Measurements from ENCODE around the gene RABL3. TPM values are rescaled to one million over a fixed set of nuclear protein-coding genes. Genes with fewer than 3 reads are reported as not detected.

Gene RABL3
- total RNA-seq, 2 experiments from 2014 or later: 35.5 to 37.8 TPM

DNA sequence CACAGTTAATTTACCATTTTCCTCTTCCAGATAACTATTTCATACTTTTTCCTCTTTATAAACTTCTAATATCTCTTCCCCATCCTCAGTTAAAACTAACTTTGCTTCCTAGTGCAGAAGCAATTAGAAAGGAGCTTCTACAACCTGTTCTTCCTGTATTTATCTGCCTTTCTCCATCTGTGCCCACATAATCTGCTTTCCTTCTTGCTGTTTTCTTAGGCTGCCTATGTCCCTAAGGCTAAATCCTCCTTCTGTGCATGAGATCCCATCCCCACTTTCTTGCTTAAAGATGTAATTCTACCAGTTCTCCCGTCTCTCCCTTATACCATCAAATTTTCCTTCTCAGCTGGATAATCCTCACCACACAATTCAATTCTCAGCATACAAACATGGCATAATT lies 31.9 kb downstream of the RABL3 start:
- Mint-ChIP-seq H3K4me3 (no peak overlapping the region), H3K27ac (no peak overlapping the region), H3K4me1 (peaks cover 7% of the 10 kb centered on the region), H3K27me3 (no peaks in the 10 kb centered on the region), H3K36me3 (ENCODE audit: low read depth) (peaks cover 21% of the 10 kb centered on the region), H3K9me3 (ENCODE audit: low read depth) (no peaks in the 10 kb centered on the region)
- POLR2A ChIA-PET: no interaction called here
- intact Hi-C loops (cut with DNase I, micrococcal nuclease): no loop called here
- DNase-seq (no peak), ATAC-seq (no peak)
- CTCF ChIA-PET: interaction anchor here (0.6 to 1.3 kb wide), 2 partner anchors 11 to 733 kb away, joined by 3 to 4 read pairs; no protein-coding TSS in a partner anchor

DNA sequence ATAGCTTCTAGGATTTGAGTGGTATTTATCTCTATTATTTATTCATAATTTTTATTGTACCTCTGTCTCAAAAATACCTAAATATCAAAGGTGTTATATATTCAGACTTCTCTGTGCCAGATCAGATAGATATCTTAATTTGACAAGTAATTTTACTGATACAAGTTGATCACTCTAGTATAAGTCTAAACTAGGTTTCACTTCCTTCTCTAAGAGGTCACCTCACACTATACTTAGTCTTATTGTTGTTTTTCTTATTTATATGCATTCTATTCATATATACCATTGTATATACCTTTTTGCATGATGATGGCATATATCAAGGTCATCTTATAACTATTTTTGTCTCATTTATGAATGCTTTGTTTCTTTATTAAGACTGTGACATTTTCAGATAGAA lies 33.9 kb downstream of the RABL3 start:
- H3K4me1 Mint-ChIP-seq: peaks cover 4% of the 10 kb centered on the region
- POLR2A ChIA-PET: no interaction called here

DNA sequence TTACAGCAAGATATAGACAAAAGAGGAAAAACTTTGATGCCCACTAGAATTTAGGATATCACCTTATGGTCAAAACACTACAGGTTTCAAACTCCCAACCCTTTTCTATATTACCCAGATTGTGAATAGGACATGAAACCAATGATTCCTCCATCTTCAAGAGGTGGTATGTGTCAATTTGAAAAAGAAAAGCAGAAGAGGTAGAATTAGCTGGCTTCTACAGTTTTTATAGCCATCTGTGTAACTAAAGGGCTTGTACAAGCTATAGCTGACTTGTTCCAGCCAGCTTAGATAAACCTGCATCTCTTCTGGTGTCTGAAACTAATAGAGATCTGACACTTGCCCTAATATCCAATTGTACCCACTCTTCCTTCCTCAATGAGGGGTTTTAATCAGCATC lies 35.4 kb downstream of the RABL3 start:
- Mint-ChIP-seq H3K27ac (no peak overlapping the region), H3K4me3 (no peak overlapping the region), H3K9me3 (ENCODE audit: low read depth) (peaks cover 9% of the 10 kb centered on the region), H3K27me3 (no peaks in the 10 kb centered on the region), H3K36me3 (ENCODE audit: low read depth) (peaks cover 39% of the 10 kb centered on the region), H3K4me1 (no peaks in the 10 kb centered on the region)
- DNase-seq (no peak), ATAC-seq (no peak)
- POLR2A ChIA-PET: no interaction called here
- intact Hi-C loops (cut with DNase I, micrococcal nuclease): no loop called here
- CTCF ChIA-PET: no interaction called here

More for the DNA sequence above, 33.9 kb downstream of the RABL3 start:
- DNase-seq (no peak), ATAC-seq (no peak)
- Mint-ChIP-seq H3K27me3 (no peaks in the 10 kb centered on the region), H3K4me3 (no peak overlapping the region), H3K9me3 (ENCODE audit: low read depth) (peaks cover 7% of the 10 kb centered on the region), H3K36me3 (ENCODE audit: low read depth) (peaks cover 30% of the 10 kb centered on the region), H3K27ac (no peak overlapping the region)
- intact Hi-C loops (cut with DNase I, micrococcal nuclease): no loop called here
- CTCF ChIA-PET: no interaction called here

DNA sequence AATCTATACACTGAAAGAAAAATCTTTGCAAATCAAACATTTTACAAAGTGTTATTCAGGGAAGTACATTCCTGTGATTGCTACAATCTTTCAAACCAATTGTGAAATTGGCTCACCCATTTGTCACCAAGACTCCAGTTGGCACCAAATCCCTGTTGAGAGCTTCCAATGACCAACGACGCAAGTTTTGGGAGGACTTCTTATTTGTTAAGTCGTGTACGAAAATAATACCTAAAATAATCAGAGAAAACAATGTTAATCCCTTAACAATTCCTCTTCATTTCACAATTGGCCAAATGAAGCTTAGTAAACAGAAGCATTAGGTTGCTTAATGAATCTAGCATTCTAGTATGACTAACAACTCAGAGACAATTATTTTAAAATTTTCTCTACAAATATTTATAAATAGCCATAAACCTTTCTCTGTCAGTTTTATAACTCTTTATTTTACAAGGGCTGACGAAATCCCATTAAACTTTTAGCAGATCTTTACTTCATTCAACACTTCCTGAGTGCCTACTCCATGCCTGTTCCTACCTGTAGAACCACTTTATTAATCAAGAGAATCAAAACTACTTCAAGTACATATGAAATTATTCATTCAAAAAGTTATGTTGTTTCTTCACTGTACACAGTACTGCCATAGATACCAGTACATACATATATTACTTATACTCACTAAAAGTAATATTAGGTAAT lies 36.3 kb downstream of the RABL3 start:
- peaks cover 39% of the 10 kb centered on the region for H3K36me3 Mint-ChIP-seq (ENCODE audit: low read depth)
- ChIA-PET CTCF (no interaction called here), POLR2A (no interaction called here)
- intact Hi-C loops (cut with DNase I, micrococcal nuclease): no loop called here
- peaks cover 9% of the 10 kb centered on the region for H3K9me3 Mint-ChIP-seq (ENCODE audit: low read depth)
- no peaks in the 10 kb centered on the region for H3K27me3 Mint-ChIP-seq
- ATAC-seq (no peak), DNase-seq (no peak)
- H3K27ac Mint-ChIP-seq: no peak overlapping the region
- no peak overlapping the region for H3K4me3 Mint-ChIP-seq
- H3K4me1 Mint-ChIP-seq: no peaks in the 10 kb centered on the region

DNA sequence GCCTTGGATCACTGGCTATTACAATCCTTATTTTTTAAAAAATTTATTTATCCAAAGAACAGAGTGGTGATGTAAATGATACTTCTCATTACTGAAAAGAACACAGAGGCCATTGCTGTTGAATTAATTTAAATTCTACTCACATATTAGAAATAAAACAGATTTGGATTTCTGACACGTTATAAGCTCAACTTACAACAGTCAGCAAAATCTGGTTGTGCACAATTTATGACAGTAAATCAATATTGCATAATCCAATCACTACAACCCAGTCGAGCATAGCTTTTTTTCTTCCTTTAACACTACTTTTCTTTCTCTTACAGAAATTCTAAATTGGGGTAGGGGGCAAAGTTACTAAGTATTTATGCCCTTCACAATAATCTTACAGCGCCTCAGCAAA lies 43.0 kb downstream of the RABL3 start:
- Mint-ChIP-seq H3K27ac (no peak overlapping the region), H3K36me3 (ENCODE audit: low read depth) (peaks cover 27% of the 10 kb centered on the region), H3K9me3 (ENCODE audit: low read depth) (peaks cover 8% of the 10 kb centered on the region), H3K4me3 (no peak overlapping the region), H3K27me3 (no peaks in the 10 kb centered on the region), H3K4me1 (no peaks in the 10 kb centered on the region)
- CTCF ChIA-PET: interaction anchor here (0.6 to 1.7 kb wide), 3 partner anchors 11 to 628 kb away, joined by 3 to 4 read pairs (median 3); no protein-coding TSS in a partner anchor
- ATAC-seq (no peak), DNase-seq (no peak)
- intact Hi-C loops (cut with DNase I, micrococcal nuclease): no loop called here
- POLR2A ChIA-PET: no interaction called here

DNA sequence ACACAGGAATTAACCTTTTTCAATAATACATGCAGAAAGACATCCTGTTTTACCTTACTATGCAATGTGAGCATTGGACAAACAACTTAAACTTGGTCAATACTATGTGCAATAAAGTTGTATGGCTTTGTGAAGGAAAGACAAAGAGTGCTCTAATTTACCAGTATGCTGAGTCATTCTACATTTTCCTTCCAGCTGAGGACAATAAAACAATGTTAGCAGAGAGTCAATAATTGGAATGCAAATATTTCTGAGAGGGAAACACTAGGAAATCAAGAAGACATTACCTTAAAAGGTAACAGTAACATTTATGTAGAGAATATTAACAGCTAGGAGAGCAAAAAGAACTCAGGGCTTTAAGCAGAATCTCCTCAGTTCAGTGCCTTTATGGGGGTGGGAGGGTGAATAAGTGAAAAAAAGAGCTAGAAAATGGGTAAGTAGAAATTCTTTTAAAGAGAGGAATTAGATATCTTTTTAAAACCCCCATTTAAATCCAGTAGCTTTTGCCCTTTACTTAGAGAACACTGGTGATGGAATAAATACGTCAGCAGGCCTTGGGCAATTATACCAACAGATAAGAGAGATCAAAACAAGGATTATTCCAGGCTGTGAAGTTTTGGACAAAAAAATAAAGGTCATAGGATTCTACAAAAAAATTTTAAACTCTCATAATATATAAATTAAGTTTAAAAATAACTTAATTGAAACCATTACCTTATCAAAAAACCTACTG lies 48.7 kb downstream of the RABL3 start:
- H3K9me3 Mint-ChIP-seq (ENCODE audit: low read depth): no peaks in the 10 kb centered on the region
- no peak overlapping the region for H3K27ac Mint-ChIP-seq
- DNase-seq: no peak
- intact Hi-C loops (cut with DNase I, micrococcal nuclease): no loop called here
- ATAC-seq: no peak
- POLR2A ChIA-PET: no interaction called here
- peaks cover 2% of the 10 kb centered on the region for H3K4me1 Mint-ChIP-seq
- peaks cover 14% of the 10 kb centered on the region for H3K36me3 Mint-ChIP-seq (ENCODE audit: low read depth)
- H3K27me3 Mint-ChIP-seq: no peaks in the 10 kb centered on the region
- CTCF ChIA-PET: interaction anchor here (1.0 kb wide), 1 partner anchor 9 kb away, joined by 3 read pairs; no protein-coding TSS in a partner anchor
- no peak overlapping the region for H3K4me3 Mint-ChIP-seq

DNA sequence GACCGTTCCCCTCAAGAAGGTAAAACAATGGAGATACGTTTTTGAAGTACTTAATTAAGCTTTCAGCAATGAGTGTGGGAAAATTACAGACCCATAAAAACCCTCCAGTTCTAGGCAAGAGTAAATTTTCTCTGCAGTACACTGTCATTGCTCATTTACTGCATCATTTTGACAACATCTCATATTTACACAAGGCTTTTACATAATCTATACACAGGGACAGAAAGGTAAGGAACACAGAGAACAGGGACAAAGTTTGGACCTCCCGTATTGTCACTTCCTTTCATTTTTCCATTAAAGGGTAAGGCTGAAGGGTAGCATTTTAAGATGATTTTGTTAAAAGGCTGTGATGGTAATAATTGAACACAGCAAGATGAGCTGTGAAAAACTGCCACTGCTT lies 52.9 kb downstream of the RABL3 start:
- Mint-ChIP-seq H3K27ac (no peak overlapping the region), H3K4me3 (no peak overlapping the region), H3K9me3 (ENCODE audit: low read depth) (no peaks in the 10 kb centered on the region), H3K27me3 (no peaks in the 10 kb centered on the region), H3K36me3 (ENCODE audit: low read depth) (peaks cover 10% of the 10 kb centered on the region), H3K4me1 (peaks cover 2% of the 10 kb centered on the region)
- ATAC-seq: no peak
- intact Hi-C loops (cut with DNase I, micrococcal nuclease): no loop called here
- POLR2A ChIA-PET: no interaction called here
- CTCF ChIA-PET: interaction anchor here (1.3 kb wide), 1 partner anchor 11 kb away, joined by 3 read pairs; no protein-coding TSS in a partner anchor
- no peak for DNase-seq

DNA sequence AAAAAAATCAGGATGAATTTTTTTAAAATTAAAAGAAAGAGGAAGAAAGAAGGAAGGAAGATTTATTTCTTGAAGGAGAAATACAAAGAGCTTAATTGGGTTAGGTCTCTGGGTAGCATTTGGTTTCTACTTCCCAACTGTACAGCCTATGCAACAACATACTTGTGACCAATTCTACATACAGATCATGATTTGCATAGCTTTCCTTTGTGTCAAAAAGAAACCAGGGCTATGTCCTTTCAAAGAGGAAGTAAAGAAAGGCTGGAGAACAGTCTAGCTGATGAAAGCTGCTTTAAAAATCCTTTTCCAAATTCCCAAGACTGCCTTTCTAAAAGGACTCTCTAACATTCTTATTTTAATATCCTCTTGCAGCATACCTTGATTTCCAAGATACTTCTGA lies 54.2 kb downstream of the RABL3 start:
- H3K27ac Mint-ChIP-seq: no peak overlapping the region
- intact Hi-C loops (cut with DNase I, micrococcal nuclease): no loop called here
- peaks cover 7% of the 10 kb centered on the region for H3K36me3 Mint-ChIP-seq (ENCODE audit: low read depth)
- DNase-seq (no peak), ATAC-seq (no peak)
- no peak overlapping the region for H3K4me3 Mint-ChIP-seq
- CTCF ChIA-PET: interaction anchor here (0.5 to 1.3 kb wide), 2 partner anchors 12 to 66 kb away, joined by 3 read pairs; no protein-coding TSS in a partner anchor
- H3K27me3 Mint-ChIP-seq: no peaks in the 10 kb centered on the region
- no peaks in the 10 kb centered on the region for H3K4me1 Mint-ChIP-seq
- H3K9me3 Mint-ChIP-seq (ENCODE audit: low read depth): no peaks in the 10 kb centered on the region
- POLR2A ChIA-PET: no interaction called here

DNA sequence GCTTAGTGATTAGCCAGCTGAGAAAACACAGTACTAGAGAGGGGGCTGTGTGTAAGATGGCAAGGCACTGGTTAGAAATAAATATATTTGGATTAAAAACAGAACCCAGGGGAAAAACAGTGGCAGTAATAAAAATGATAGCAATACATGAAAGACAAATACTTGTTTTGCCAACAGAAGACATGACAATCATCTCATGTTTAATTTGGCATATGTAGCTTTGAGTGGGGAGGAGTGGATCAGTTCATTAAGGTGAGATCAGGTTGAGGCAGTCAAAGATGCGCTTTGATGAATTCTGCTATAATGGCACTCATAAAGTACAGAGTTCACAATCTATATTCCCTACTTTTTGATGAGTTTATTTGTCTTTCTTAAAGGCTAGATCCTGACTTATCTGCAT lies 56.9 kb downstream of the RABL3 start:
- no peak for DNase-seq
- no peak for ATAC-seq
- intact Hi-C loops (cut with DNase I, micrococcal nuclease): no loop called here
- POLR2A ChIA-PET: no interaction called here
- Mint-ChIP-seq H3K27me3 (no peaks in the 10 kb centered on the region), H3K4me3 (no peak overlapping the region), H3K36me3 (ENCODE audit: low read depth) (no peaks in the 10 kb centered on the region), H3K27ac (no peak overlapping the region), H3K4me1 (no peaks in the 10 kb centered on the region), H3K9me3 (ENCODE audit: low read depth) (no peaks in the 10 kb centered on the region)
- CTCF ChIA-PET: interaction anchor here (0.7 to 1.4 kb wide), 2 partner anchors 8 to 1034 kb away, joined by 3 read pairs; no protein-coding TSS in a partner anchor

DNA sequence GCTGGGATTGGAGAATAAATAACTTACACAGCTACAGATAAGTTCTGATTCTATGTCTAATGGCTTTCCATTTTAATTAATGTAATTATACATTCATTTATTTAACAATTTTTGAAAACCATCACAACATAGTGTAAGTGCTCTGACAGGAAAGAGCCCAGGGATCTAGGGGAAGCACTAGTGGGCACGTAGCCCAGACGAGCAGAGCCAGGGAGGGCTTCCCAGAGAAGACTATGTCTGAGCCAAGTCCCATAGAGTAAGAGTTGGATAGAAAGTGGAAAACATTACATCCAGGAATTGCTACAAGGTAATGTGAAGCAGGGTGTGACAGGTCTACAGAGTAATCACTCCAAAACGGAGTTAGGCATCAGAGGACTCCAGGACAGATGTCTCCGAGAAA lies 57.4 kb downstream of the RABL3 start:
- Mint-ChIP-seq H3K27ac (no peak overlapping the region), H3K27me3 (no peaks in the 10 kb centered on the region), H3K9me3 (ENCODE audit: low read depth) (no peaks in the 10 kb centered on the region), H3K4me1 (no peaks in the 10 kb centered on the region), H3K36me3 (ENCODE audit: low read depth) (no peaks in the 10 kb centered on the region), H3K4me3 (no peak overlapping the region)
- ChIA-PET CTCF (interaction anchor here (0.7 to 1.4 kb wide), 2 partner anchors 9 to 1035 kb away, joined by 3 read pairs; no protein-coding TSS in a partner anchor), POLR2A (no interaction called here)
- DNase-seq (no peak), ATAC-seq (no peak)
- intact Hi-C loops (cut with DNase I, micrococcal nuclease): no loop called here

DNA sequence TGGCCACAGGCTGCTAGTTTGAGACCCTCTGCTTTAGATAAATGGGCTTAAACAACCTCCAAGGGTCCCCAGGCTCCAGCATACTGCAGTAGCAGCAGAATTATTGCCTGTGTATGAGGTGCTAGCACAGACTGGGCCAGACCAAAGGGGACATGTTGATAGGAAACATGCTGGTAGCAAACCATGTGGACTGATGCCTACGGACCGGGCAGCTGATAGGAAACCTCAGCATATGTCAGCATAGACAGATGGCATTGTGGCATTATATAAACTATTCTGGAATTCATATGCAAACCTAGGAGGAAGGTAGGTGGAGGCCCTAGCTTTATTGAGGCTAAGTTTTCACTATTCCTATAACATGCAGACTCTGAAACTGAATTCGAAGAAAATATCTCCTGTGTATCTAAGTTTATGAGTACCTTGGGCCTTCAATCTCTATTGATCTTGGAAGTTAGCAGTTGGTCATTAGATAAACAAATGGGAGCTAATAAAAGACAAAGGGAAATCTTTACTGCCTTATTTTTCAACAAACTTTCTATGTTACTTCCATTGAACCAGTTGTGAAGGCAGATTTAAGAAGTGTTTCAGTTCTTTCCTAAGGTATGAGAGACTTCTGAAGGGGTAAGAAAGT lies 58.5 kb downstream of the RABL3 start:
- H3K4me3 Mint-ChIP-seq: no peak overlapping the region
- no peaks in the 10 kb centered on the region for H3K4me1 Mint-ChIP-seq

DNA sequence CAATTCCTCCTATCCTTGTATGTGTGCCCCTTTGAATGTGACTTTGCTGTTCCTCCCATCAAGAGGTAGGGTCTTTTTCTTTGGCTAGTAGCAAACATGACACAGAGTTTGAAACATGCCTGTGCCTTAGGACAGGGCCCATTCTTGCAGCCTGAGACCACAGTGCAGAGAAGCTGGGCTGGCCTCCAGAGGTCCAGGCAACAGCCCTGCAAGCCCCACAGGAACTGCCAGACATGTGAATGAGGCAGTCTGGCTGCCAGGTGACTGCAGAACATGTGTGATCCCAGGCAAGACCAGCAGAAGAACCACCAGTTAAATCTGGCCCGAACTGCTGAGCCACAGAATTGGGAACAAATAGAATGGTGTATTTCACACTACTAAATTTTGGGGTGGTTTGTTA lies 59.1 kb downstream of the RABL3 start:
- POLR2A ChIA-PET: no interaction called here
- DNase-seq: no peak
- ATAC-seq: no peak
- Mint-ChIP-seq H3K9me3 (ENCODE audit: low read depth) (no peaks in the 10 kb centered on the region), H3K36me3 (ENCODE audit: low read depth) (no peaks in the 10 kb centered on the region), H3K4me3 (no peak overlapping the region), H3K4me1 (peaks cover 4% of the 10 kb centered on the region), H3K27me3 (no peaks in the 10 kb centered on the region), H3K27ac (no peak overlapping the region)
- CTCF ChIA-PET: no interaction called here
- intact Hi-C loops (cut with DNase I, micrococcal nuclease): no loop called here

More for the DNA sequence above, 58.5 kb downstream of the RABL3 start:
- DNase-seq (no peak), ATAC-seq (no peak)
- no peak overlapping the region for H3K27ac Mint-ChIP-seq
- H3K9me3 Mint-ChIP-seq (ENCODE audit: low read depth): no peaks in the 10 kb centered on the region
- H3K27me3 Mint-ChIP-seq: no peaks in the 10 kb centered on the region
- H3K36me3 Mint-ChIP-seq (ENCODE audit: low read depth): no peaks in the 10 kb centered on the region
- ChIA-PET CTCF (no interaction called here), POLR2A (no interaction called here)
- intact Hi-C loops (cut with DNase I, micrococcal nuclease): no loop called here

Data from activated CD4-positive, alpha-beta T cell treated with anti-CD3 and anti-CD28 coated beads for 36 hours (primary cell).